Esophagus muscularis mucosa (tissue), 4 donors: ENCODE results near the gene PLIN5. TPM values are rescaled to one million over a fixed set of nuclear protein-coding genes. Genes with fewer than 3 reads are reported as not detected.

Experiments
- DNase-seq: peaks from one replicate; pipeline ENCODE4 v3.0.0-alpha.2; 2017; ENCODE audit errors: extremely low spot score
- H3K27ac ChIP-seq, 4 donors: fragments of 200-600 bp; sonication (generic); replicated peaks in 1 of 4; 1 replicate in 3 of 4; 2 replicates in 1 of 4; pipeline ENCODE4 v1.5.1; 2016 to 2019; ENCODE audit warnings: mild to moderate bottlenecking in 1 of 4
- H3K27me3 ChIP-seq, 4 donors: fragments of 200-600 bp; sonication (generic); one replicate each; pipeline versions ENCODE4 v1.5.1 to v1.6.0; 2016 to 2019
- H3K36me3 ChIP-seq, 4 donors: fragments of 200-600 bp; sonication (generic); one replicate each; pipeline ENCODE4 v1.5.1; 2016 to 2019
- H3K4me1 ChIP-seq, 4 donors: fragments of 200-600 bp; sonication (generic); one replicate each; pipeline ENCODE4 v1.5.1; 2016 to 2019
- H3K4me3 ChIP-seq, 4 donors: fragments of 200-600 bp; sonication (generic); 1 replicate in 2 of 4; 2 replicates in 2 of 4; pipeline ENCODE4 v1.5.1; 2016 to 2019; ENCODE audit warnings: mild to moderate bottlenecking in 4 of 4, moderate library complexity in 1 of 4
- H3K9me3 ChIP-seq, 4 donors: fragments of 200-600 bp; sonication (generic); 1 replicate in 3 of 4; 2 replicates in 1 of 4; pipeline ENCODE4 v1.5.1; 2016 to 2019
- CTCF ChIP-seq, 3 experiments: fragments of 200-600 bp in 2 of 3; fragments of 450-650 bp in 1 of 3; sonication (generic) in 2 of 3; IDR thresholded peaks; one replicate each; pipeline ENCODE4 v1.5.1; 2017 to 2019; ENCODE audit warnings: antibody characterized with exemption in 3 of 3, mild to moderate bottlenecking in 2 of 3, moderate library complexity in 1 of 3
- EP300 ChIP-seq: sonication (generic); formaldehyde crosslinking; IDR thresholded peaks from one replicate; pipeline ENCODE4 v1.6.1; 2017; ENCODE audit warnings: antibody characterized with exemption
- POLR2A ChIP-seq: fragments of 450-650 bp; IDR thresholded peaks from one replicate; pipeline ENCODE4 v1.6.1; 2017; ENCODE audit warnings: antibody characterized with exemption, moderate library complexity, mild to moderate bottlenecking, low read depth
- POLR2AphosphoS5 ChIP-seq, 2 donors: sonication (generic); formaldehyde crosslinking; IDR thresholded peaks; one replicate each; pipeline ENCODE4 v1.6.1; 2017; ENCODE audit warnings: antibody characterized with exemption in 2 of 2
- WGBS: methylation state at CpG from one replicate; pipeline ENCODE4 v1.1.5; 2018; 5-methylcytosine and 5-hydroxymethylcytosine counted together
- intact Hi-C: fragments of 100-400 bp; cut with DNase I; formaldehyde crosslinking; loops from one replicate; pipeline ENCODE4 v1.15.1; 2023
- total RNA-seq, 4 donors: library from RNA; depleted of rRNA; stranded (reverse); fragments of >200 nt; gene quantifications; one replicate each; pipeline versions ENCODE4 v1.1.0 to v1.2.1, GENCODE V29; 2016

PLIN5 gene
- total RNA-seq, 4 donors from 2014 or later: 7.9 to 11.9 (median 9.1) TPM

DNA sequence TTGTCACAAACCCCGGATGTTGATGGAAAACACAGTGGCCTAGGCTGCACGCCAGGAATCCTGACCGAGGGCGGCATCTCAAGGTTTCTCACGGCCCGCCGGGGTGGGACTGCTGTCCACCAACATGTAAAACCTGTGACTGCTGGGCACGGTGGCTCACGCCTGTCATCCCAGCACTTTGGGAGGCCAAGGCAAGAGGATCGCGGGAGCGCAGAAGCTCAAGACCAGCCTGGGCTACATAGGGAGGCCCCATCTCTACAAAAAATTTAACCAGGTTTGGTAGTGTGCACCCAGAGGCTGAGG lies 27.9 kb downstream of the PLIN5 start:
- no peaks in the 10 kb centered on the region for H3K27me3 ChIP-seq
- WGBS: 84% methylated on average over 8 of the region's 12 CpGs
- peaks cover 4 to 85% (median 42%) of the 10 kb centered on the region in 4 donors for H3K4me1 ChIP-seq
- no peaks in the 10 kb centered on the region for H3K9me3 ChIP-seq
- H3K36me3 ChIP-seq: peaks cover 19 to 80% (median 69%) of the 10 kb centered on the region in 4 donors
- intact Hi-C loops: no loop called here
- peak overlapping the region; percentile 35 to 51 (median 46) for H3K27ac ChIP-seq
- no peak for TF ChIP-seq CTCF (IDR thresholded peaks at IDR 0.05)
- no peak for TF ChIP-seq EP300
- no peak for TF ChIP-seq POLR2A
- no peak for TF ChIP-seq POLR2AphosphoS5 (IDR thresholded peaks at IDR 0.05)
- DNase-seq: no peak
- no peak overlapping the region for H3K4me3 ChIP-seq

DNA sequence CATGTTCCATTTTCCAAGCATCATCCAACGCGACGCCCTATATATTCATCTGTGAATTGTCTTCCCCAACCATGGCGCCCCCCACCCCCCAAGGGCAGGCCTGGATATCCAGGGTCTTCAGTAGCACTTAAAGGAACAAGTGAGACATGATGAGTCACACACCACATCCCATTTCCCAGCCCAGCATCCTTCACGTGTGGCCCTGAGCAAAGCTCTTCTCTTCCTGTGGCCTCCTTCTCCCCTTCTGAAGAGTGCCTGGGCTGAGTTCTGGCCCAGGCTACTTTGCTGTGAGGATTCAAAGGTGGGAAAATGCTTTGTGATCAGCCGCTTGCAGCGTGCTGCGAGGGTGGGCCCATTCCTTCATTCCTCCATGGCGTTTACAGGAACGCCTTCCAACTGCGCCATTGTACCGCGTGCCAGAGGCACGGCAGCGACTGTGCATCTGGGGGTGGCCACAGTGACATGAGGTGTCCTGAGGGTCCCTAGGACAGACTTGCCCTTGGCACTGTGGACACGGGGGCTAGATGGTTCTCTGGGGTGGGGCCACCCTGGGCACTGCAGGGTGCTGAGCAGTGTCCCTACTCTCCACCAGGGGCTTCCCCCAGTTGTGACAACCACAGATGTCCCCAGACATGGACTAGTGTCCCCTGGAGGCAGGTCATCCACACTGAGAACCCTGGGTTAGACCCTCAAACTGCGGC lies 28.4 kb downstream of the PLIN5 start:
- H3K27me3 ChIP-seq: no peaks in the 10 kb centered on the region
- DNase-seq: no peak
- peak overlapping the region; percentile 35 to 51 (median 46) for H3K27ac ChIP-seq
- H3K4me1 ChIP-seq: peaks cover 4 to 90% (median 44%) of the 10 kb centered on the region in 4 donors
- no peak overlapping the region for H3K4me3 ChIP-seq
- intact Hi-C loops: no loop called here
- no peaks in the 10 kb centered on the region for H3K9me3 ChIP-seq
- WGBS: 86% methylated on average over 9 of the region's 17 CpGs
- TF ChIP-seq POLR2AphosphoS5 (IDR thresholded peaks at IDR 0.05) (no peak), EP300 (no peak), CTCF (IDR thresholded peaks at IDR 0.05) (no peak), POLR2A (no peak)
- H3K36me3 ChIP-seq: peaks cover 23 to 81% (median 72%) of the 10 kb centered on the region in 4 donors

GRCh38 chr19:4505570-4506448 lies 29.2 kb downstream of the PLIN5 start:
- H3K27ac ChIP-seq: peak overlapping the region in 3 of 4 donors; percentile 45 to 51 (median 48)
- H3K27me3 ChIP-seq: no peaks in the 10 kb centered on the region
- 94% methylated on average over 34 of the region's 34 CpGs for WGBS
- intact Hi-C loops: no loop called here
- no peak overlapping the region for H3K4me3 ChIP-seq
- no peaks in the 10 kb centered on the region for H3K9me3 ChIP-seq
- peaks cover 30 to 86% (median 80%) of the 10 kb centered on the region in 4 donors for H3K36me3 ChIP-seq
- DNase-seq: no peak
- no peak for TF ChIP-seq POLR2AphosphoS5 (IDR thresholded peaks at IDR 0.05)
- TF ChIP-seq POLR2A: no peak
- no peak for TF ChIP-seq EP300
- no peak for TF ChIP-seq CTCF (IDR thresholded peaks at IDR 0.05)
- H3K4me1 ChIP-seq: peaks cover 4 to 85% (median 44%) of the 10 kb centered on the region in 4 donors

- 71% methylated on average over 15 of the region's 15 CpGs for WGBS
- no peaks in the 10 kb centered on the region for H3K9me3 ChIP-seq
- TF ChIP-seq POLR2AphosphoS5 (IDR thresholded peaks at IDR 0.05): no peak
- no peak for TF ChIP-seq CTCF (IDR thresholded peaks at IDR 0.05)
- TF ChIP-seq POLR2A: no peak
- TF ChIP-seq EP300: no peak
- H3K36me3 ChIP-seq: peaks cover 30 to 87% (median 83%) of the 10 kb centered on the region in 4 donors
- no peak for DNase-seq
- peak overlapping the region in 2 of 4 donors; percentile 45 to 53 for H3K27ac ChIP-seq
- H3K4me1 ChIP-seq: peaks cover 4 to 79% (median 41%) of the 10 kb centered on the region in 4 donors
- intact Hi-C loops: no loop called here
- H3K4me3 ChIP-seq: no peak overlapping the region
- H3K27me3 ChIP-seq: no peaks in the 10 kb centered on the region
Measured at GRCh38 chr19:4504891-4505569, 30.0 kb downstream of the PLIN5 start.
